ENCODE measurements around the gene EML5.
A peak's percentile ranks its signal among the peaks of the same experiment; 100 is the strongest.
"Not testable (repeated sequence)": the region's sequence is repeated elsewhere in the genome, so short reads cannot be mapped to it uniquely, and the experiment has no call there.

The EML5 gene

GRCh38 chr14:88802596-88802995 lies 9.8 kb upstream of the EML5 start:
- no peak for DNase-seq

GRCh38 chr14:88799522-88799921 lies 6.8 kb upstream of the EML5 start:
- DNase-seq, result no peak

GRCh38 chr14:88798156-88798555 lies 5.4 kb upstream of the EML5 start:
- DNase-seq, result no peak

GRCh38 chr14:88793259-88793625 lies 489 bp upstream of the EML5 start:
- no peak for DNase-seq

GRCh38 chr14:88791629-88792472 lies 902 bp downstream of the EML5 start:
- no peak for DNase-seq

GRCh38 chr14:88791252-88791621 lies 1.5 kb downstream of the EML5 start:
- DNase-seq, result no peak

- no peak for DNase-seq
Measured at GRCh38 chr14:88790501-88791251, 2.1 kb downstream of the EML5 start.

- DNase-seq, result not testable (repeated sequence)
Measured at GRCh38 chr14:88789573-88789972, 3.2 kb downstream of the EML5 start.

GRCh38 chr14:88786715-88787114 lies 6.0 kb downstream of the EML5 start:
- DNase-seq, result no peak

GRCh38 chr14:88785911-88786310 lies 6.8 kb downstream of the EML5 start:
- DNase-seq, result no peak

- DNase-seq, result no peak
Measured at GRCh38 chr14:88775532-88775931, 17.2 kb downstream of the EML5 start.

GRCh38 chr14:88770736-88771135 lies 22.0 kb downstream of the EML5 start:
- DNase-seq, result no peak

GRCh38 chr14:88765130-88765529 lies 27.6 kb downstream of the EML5 start:
- DNase-seq, result no peak

- no peak for DNase-seq
Measured at GRCh38 chr14:88753873-88754272, 38.9 kb downstream of the EML5 start.

GRCh38 chr14:88750945-88751344 lies 41.8 kb downstream of the EML5 start:
- DNase-seq, result no peak

GRCh38 chr14:88750413-88750812 lies 42.3 kb downstream of the EML5 start:
- DNase-seq, result no peak

GRCh38 chr14:88749139-88749538 lies 43.6 kb downstream of the EML5 start:
- DNase-seq, result no peak

GRCh38 chr14:88748288-88748687 lies 44.5 kb downstream of the EML5 start:
- DNase-seq, result no peak

- peak; percentile 1 for DNase-seq
Measured at GRCh38 chr14:88746052-88746451, 46.7 kb downstream of the EML5 start.

- no peak for DNase-seq
Measured at GRCh38 chr14:88737245-88737644, 55.5 kb downstream of the EML5 start.

- DNase-seq, result no peak
Measured at GRCh38 chr14:88733121-88733520, 59.6 kb downstream of the EML5 start.

GRCh38 chr14:88729159-88729558 lies 63.6 kb downstream of the EML5 start:
- DNase-seq, result no peak

- no peak for DNase-seq
Measured at GRCh38 chr14:88727057-88727456, 65.7 kb downstream of the EML5 start.

GRCh38 chr14:88710709-88711108 lies 82.0 kb downstream of the EML5 start:
- DNase-seq, result no peak

Data from fibroblast of skin of abdomen (primary cell).